Liver (tissue), 3 donors: ENCODE data around the gene PHF19.

ENCODE experiments used
- FOXA1 ChIP-seq: IDR thresholded peaks from 2 replicates; pipeline ENCODE4 v1.6.1; 2016; ENCODE audit warnings: antibody characterized with exemption
- MAX ChIP-seq: IDR thresholded peaks from 2 replicates; pipeline ENCODE4 v1.6.1; 2016; ENCODE audit warnings: antibody characterized with exemption
- RAD21 ChIP-seq, 2 donors: IDR thresholded peaks; 2 replicates each; pipeline ENCODE4 v1.6.1; 2016; ENCODE audit warnings: antibody characterized with exemption in 2 of 2, mild to moderate bottlenecking in 2 of 2
- SP1 ChIP-seq: IDR thresholded peaks from 2 replicates; pipeline ENCODE4 v1.6.1; 2018; ENCODE audit warnings: antibody characterized with exemption, mild to moderate bottlenecking
- TF ChIP-seq, protein P1 (sequence below): fragments of 150-350 bp; IDR thresholded peaks from 2 replicates; pipeline ENCODE4 v1.5.1; 2017; ENCODE audit warnings: improper control_type of control experiment, low read depth, low read length; ENCODE audit not compliant: missing input control
- TF ChIP-seq, protein P2 (sequence below): IDR thresholded peaks from 2 replicates; pipeline ENCODE4 v1.6.1; 2016; ENCODE audit warnings: antibody characterized with exemption
- donor health status: healthy.
- donor health status: healthy.

- TF ChIP-seq RAD21 (IDR thresholded peaks at IDR 0.05) (no peak), SP1 (no peak), MAX (no peak), FOXA1 (no peak)
- TF ChIP-seq, protein P1, sequence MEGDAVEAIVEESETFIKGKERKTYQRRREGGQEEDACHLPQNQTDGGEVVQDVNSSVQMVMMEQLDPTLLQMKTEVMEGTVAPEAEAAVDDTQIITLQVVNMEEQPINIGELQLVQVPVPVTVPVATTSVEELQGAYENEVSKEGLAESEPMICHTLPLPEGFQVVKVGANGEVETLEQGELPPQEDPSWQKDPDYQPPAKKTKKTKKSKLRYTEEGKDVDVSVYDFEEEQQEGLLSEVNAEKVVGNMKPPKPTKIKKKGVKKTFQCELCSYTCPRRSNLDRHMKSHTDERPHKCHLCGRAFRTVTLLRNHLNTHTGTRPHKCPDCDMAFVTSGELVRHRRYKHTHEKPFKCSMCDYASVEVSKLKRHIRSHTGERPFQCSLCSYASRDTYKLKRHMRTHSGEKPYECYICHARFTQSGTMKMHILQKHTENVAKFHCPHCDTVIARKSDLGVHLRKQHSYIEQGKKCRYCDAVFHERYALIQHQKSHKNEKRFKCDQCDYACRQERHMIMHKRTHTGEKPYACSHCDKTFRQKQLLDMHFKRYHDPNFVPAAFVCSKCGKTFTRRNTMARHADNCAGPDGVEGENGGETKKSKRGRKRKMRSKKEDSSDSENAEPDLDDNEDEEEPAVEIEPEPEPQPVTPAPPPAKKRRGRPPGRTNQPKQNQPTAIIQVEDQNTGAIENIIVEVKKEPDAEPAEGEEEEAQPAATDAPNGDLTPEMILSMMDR = no peak
- TF ChIP-seq, protein P2, sequence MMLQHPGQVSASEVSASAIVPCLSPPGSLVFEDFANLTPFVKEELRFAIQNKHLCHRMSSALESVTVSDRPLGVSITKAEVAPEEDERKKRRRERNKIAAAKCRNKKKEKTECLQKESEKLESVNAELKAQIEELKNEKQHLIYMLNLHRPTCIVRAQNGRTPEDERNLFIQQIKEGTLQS = no peak
These were observed 16.9 kb downstream of the PHF19 start for GRCh38 chr9:120860083-120860482.
